HepG2 (cell line): ENCODE data around the gene SDK2. TPM values are rescaled to one million over a fixed set of nuclear protein-coding genes. Genes with fewer than 3 reads are reported as not detected.

Source experiments
- ATAC-seq: fragments of 200-7000 bp; cut with Tn5 transposase; 3 replicates; pipeline ENCODE4 v1.9.1; 2020; ENCODE audit warnings: mild to moderate bottlenecking, moderate library complexity
- BruUV-seq: library from RNA; stranded (reverse); fragments of 400-500 nt; replicated peaks from 2 replicates; lab custom pipeline; 2021; lab: Mats Ljungman, UMichigan
- CTCF ChIA-PET: fragments of 300-600 bp; formaldehyde crosslinking; extraction: SDS; loops from one replicate; lab custom pipeline; 2021; ENCODE audit warnings: low total read pairs, inconsistent platforms, low intra/inter-chr PET ratio; lab: Yijun Ruan, JAX
- POLR2A ChIA-PET: fragments of 350-600 bp; sonication (Branson Sonifier 250); formaldehyde crosslinking; loops from one replicate; lab custom pipeline; 2020; ENCODE audit warnings: antibody characterized with exemption, inconsistent platforms; lab: Yijun Ruan, JAX
- DNase-seq: peaks from one replicate; pipeline ENCODE4 v3.0.0-alpha.2; 2015; ENCODE audit warnings: low spot score
- FAIRE-seq: peaks from 3 replicates; lab custom pipeline; 2011; peaks lifted over from hg19 to GRCh38; lab: Jason Lieb, UNC
- H2AFZ ChIP-seq: one replicate; pipeline ENCODE4 v1.6.1; 2011; ENCODE audit warnings: low read length, inconsistent platforms
- H3K27ac ChIP-seq: fragments of 300-600 bp; 3 replicates; pipeline ENCODE4 v1.8.0; 2011; ENCODE audit warnings: mixed run types, mild to moderate bottlenecking, mixed read lengths, low read length, inconsistent platforms; ENCODE audit not compliant: insufficient read depth; ENCODE audit errors: extremely low read length
- H3K27me3 ChIP-seq, 2 experiments: fragments of 200-600 bp in 1 of 2; 2 replicates in 1 of 2; 3 replicates in 1 of 2; pipeline versions ENCODE4 v1.6.0 to v1.8.0; 2011; ENCODE audit warnings: low read length in 2 of 2, mild to moderate bottlenecking in 2 of 2, moderate library complexity in 2 of 2, inconsistent platforms in 1 of 2; ENCODE audit not compliant: insufficient read depth in 2 of 2, control insufficient read depth in 1 of 2
- H3K36me3 ChIP-seq, 2 experiments: fragments of 200-600 bp in 1 of 2; replicated peaks in 1 of 2; 2 replicates in 1 of 2; 3 replicates in 1 of 2; pipeline versions ENCODE4 v1.5.1 to v1.8.0; 2011; ENCODE audit warnings: low read length in 2 of 2, inconsistent platforms in 1 of 2; ENCODE audit not compliant: insufficient read depth in 2 of 2, control insufficient read depth in 1 of 2
- H3K4me1 ChIP-seq: 2 replicates; pipeline ENCODE4 v1.5.1; 2012; ENCODE audit warnings: low read length, inconsistent platforms; ENCODE audit not compliant: insufficient read depth
- H3K4me2 ChIP-seq: 2 replicates; pipeline ENCODE4 v1.6.0; 2011; ENCODE audit warnings: low read depth, low read length, inconsistent platforms
- H3K4me3 ChIP-seq, 3 experiments: fragments of 200-600 bp in 1 of 3; sonication (generic), shearing (Covaris generic) in 1 of 3; replicated peaks in 1 of 3; 2 replicates each; pipeline ENCODE4 v1.5.1; 2011 to 2016; ENCODE audit warnings: low read length in 3 of 3, inconsistent platforms in 2 of 3, low read depth in 2 of 3, mild to moderate bottlenecking in 2 of 3, control low read depth in 1 of 3, mixed read lengths in 1 of 3; ENCODE audit not compliant: insufficient read depth in 1 of 3
- H3K79me2 ChIP-seq: one replicate; pipeline ENCODE4 v1.6.1; 2011; ENCODE audit warnings: low read length, inconsistent platforms; ENCODE audit not compliant: insufficient read depth
- H3K9ac ChIP-seq: 2 replicates; pipeline ENCODE4 v1.6.0; 2011; ENCODE audit warnings: mild to moderate bottlenecking, low read depth, low read length, inconsistent platforms; ENCODE audit not compliant: insufficient read depth
- H3K9me3 ChIP-seq: 2 replicates; pipeline ENCODE4 v1.5.1; 2012; ENCODE audit warnings: mild to moderate bottlenecking, low read length
- H4K20me1 ChIP-seq: 2 replicates; pipeline ENCODE4 v1.6.0; 2011; ENCODE audit warnings: inconsistent platforms, mild to moderate bottlenecking, low read length, moderate library complexity; ENCODE audit not compliant: insufficient read depth
- PPARG ChIP-seq: conservative IDR thresholded peaks from 2 replicates; pipeline ENCODE4 v1.6.1; 2016; ENCODE audit warnings: missing biosample characterization, missing genetic modification reagents
- ZNF510 ChIP-seq: sonication (generic); formaldehyde crosslinking; IDR thresholded peaks from 2 replicates; pipeline ENCODE4 v1.4.0; 2020; ENCODE audit warnings: low read depth, mild to moderate bottlenecking, missing genetic modification reagents
- ZNF652 ChIP-seq: IDR thresholded peaks from 2 replicates; pipeline ENCODE4 v1.6.1; 2016; ENCODE audit warnings: low read depth, borderline replicate concordance
- WGBS: methylation state at CpG from one replicate; pipeline ENCODE4 v1.1.6; 2017; ENCODE audit warnings: low lambda C conversion rate; 5-methylcytosine and 5-hydroxymethylcytosine counted together
- in situ Hi-C: cut with HindIII; loops from 2 replicates; pipeline ENCODE4 v1.10.0; 2017; ENCODE audit warnings: low pct_unique_long_range_greater_than_20kb; ENCODE audit not compliant: extremely low pct_ligation_motif_present
- intact Hi-C: fragments of 100-400 bp; cut with micrococcal nuclease; formaldehyde crosslinking; loops from one replicate; pipeline ENCODE4 v1.10.0; 2022; ENCODE audit not compliant: unreplicated experiment
- polyA plus RNA-seq, 8 experiments: library from polyadenylated mRNA; depleted of rRNA in 3 of 8; stranded (reverse) in 7 of 8; unstranded in 1 of 8; fragments of >200 nt; fragmentation: Illumina TruSeq in 4 of 8; extraction: Trizol in 4 of 8; gene quantifications; 2 replicates each; pipeline versions ENCODE4 v1.2.1 to v1.2.3, GENCODE V29; 2011 to 2016; ENCODE audit warnings: low read depth in 4 of 8, missing spikeins in 1 of 8, mixed read lengths in 1 of 8; ENCODE audit not compliant: insufficient read depth in 1 of 8
- total RNA-seq, 5 experiments: library from RNA; depleted of rRNA; stranded (reverse); fragments of >200 nt; fragmentation: Illumina TruSeq; extraction: Trizol; gene quantifications; 2 replicates each; pipeline ENCODE4 v1.2.3, GENCODE V29; 2016; ENCODE audit warnings: low read depth in 1 of 5
- TF ChIP-seq, protein P1 (sequence below): sonication (generic); formaldehyde crosslinking; IDR thresholded peaks from 2 replicates; pipeline ENCODE4 v1.8.0; 2022; ENCODE audit warnings: mild to moderate bottlenecking, missing genetic modification reagents, moderate library complexity
- TF ChIP-seq, protein P2 (sequence below): sonication (generic); formaldehyde crosslinking; IDR thresholded peaks from 2 replicates; pipeline ENCODE4 v1.4.0; 2020; ENCODE audit warnings: missing genetic modification reagents, borderline replicate concordance

The SDK2 gene
- total and polyA plus RNA-seq, 2 of the 13 experiments (the other 11 are each of a cell fraction or from before 2014, with no cell fraction given) = not detected

DNA sequence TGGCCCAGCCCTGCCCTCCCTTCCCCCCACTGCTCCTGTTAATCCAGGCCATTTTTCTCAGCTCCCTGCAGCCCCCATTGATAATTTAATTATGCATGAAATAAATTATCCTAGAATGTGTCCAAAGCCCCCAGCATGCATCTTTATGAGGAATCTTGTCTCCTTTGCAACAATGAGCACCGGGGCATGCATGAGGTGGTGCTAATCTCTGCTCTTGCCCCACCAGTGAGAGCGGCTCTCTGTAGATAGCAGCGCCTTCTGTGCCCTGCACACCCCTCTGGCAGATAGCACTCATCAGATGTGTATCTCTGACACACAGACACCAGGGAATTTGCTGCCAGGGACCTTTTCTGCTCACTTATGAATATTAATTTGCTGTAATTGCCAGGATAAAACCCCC lies 192.2 kb downstream of the SDK2 start:
- no peaks in the 10 kb centered on the region for H3K4me1 ChIP-seq
- no peaks in the 10 kb centered on the region for H4K20me1 ChIP-seq
- no peaks in the 10 kb centered on the region for H3K9me3 ChIP-seq
- TF ChIP-seq PPARG = no peak
- TF ChIP-seq ZNF652 (CRISPR knock-in tag) = no peak
- TF ChIP-seq, protein P1, sequence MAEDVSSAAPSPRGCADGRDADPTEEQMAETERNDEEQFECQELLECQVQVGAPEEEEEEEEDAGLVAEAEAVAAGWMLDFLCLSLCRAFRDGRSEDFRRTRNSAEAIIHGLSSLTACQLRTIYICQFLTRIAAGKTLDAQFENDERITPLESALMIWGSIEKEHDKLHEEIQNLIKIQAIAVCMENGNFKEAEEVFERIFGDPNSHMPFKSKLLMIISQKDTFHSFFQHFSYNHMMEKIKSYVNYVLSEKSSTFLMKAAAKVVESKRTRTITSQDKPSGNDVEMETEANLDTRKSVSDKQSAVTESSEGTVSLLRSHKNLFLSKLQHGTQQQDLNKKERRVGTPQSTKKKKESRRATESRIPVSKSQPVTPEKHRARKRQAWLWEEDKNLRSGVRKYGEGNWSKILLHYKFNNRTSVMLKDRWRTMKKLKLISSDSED (CRISPR knock-in tag) = no peak
- no peak for TF ChIP-seq ZNF510 (CRISPR knock-in tag)
- TF ChIP-seq, protein P2, sequence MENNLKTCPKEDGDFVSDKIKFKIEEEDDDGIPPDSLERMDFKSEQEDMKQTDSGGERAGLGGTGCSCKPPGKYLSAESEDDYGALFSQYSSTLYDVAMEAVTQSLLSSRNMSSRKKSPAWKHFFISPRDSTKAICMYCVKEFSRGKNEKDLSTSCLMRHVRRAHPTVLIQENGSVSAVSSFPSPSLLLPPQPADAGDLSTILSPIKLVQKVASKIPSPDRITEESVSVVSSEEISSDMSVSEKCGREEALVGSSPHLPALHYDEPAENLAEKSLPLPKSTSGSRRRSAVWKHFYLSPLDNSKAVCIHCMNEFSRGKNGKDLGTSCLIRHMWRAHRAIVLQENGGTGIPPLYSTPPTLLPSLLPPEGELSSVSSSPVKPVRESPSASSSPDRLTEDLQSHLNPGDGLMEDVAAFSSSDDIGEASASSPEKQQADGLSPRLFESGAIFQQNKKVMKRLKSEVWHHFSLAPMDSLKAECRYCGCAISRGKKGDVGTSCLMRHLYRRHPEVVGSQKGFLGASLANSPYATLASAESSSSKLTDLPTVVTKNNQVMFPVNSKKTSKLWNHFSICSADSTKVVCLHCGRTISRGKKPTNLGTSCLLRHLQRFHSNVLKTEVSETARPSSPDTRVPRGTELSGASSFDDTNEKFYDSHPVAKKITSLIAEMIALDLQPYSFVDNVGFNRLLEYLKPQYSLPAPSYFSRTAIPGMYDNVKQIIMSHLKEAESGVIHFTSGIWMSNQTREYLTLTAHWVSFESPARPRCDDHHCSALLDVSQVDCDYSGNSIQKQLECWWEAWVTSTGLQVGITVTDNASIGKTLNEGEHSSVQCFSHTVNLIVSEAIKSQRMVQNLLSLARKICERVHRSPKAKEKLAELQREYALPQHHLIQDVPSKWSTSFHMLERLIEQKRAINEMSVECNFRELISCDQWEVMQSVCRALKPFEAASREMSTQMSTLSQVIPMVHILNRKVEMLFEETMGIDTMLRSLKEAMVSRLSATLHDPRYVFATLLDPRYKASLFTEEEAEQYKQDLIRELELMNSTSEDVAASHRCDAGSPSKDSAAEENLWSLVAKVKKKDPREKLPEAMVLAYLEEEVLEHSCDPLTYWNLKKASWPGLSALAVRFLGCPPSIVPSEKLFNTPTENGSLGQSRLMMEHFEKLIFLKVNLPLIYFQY (CRISPR knock-in tag) = no peak
- no peaks in the 10 kb centered on the region for H3K36me3 ChIP-seq
- peaks cover 13 to 61% of the 10 kb centered on the region in 2 experiments; a peak in 4 of 5 replicates for H3K27me3 ChIP-seq
- BruUV-seq = no TSS peak
- no peak overlapping the region for H2AFZ ChIP-seq
- no peak for FAIRE-seq
- in situ Hi-C loops = no loop called here
- no peak overlapping the region for H3K4me2 ChIP-seq
- WGBS = 2% methylated on average over 3 of the region's 3 CpGs
- intact Hi-C loops = no loop called here
- no peak overlapping the region for H3K4me3 ChIP-seq
- H3K27ac ChIP-seq = no peak overlapping the region
- no peaks in the 10 kb centered on the region for H3K79me2 ChIP-seq
- ATAC-seq = no peak
- ChIA-PET CTCF (no interaction called here), POLR2A (no interaction called here)
- no peak for DNase-seq
- H3K9ac ChIP-seq = no peak overlapping the region
